Activated naive CD8-positive, alpha-beta T cell treated with anti-CD3 and anti-CD28 coated beads, Interleukin-2, amount 50 U/mL, for 16 hours (primary cell): ENCODE measurements around the gene DPF3.

Source experiments
- DNase-seq: peaks from one replicate; pipeline ENCODE4 v3.0.0-alpha.2; 2020; ENCODE audit warnings: low read depth, low spot score

DPF3 gene

GRCh38 chr14:72617391-72618031, 276.4 kb downstream of the DPF3 start:
- DNase-seq = no peak

GRCh38 chr14:72616811-72617210, 277.1 kb downstream of the DPF3 start:
- DNase-seq = no peak

DNA sequence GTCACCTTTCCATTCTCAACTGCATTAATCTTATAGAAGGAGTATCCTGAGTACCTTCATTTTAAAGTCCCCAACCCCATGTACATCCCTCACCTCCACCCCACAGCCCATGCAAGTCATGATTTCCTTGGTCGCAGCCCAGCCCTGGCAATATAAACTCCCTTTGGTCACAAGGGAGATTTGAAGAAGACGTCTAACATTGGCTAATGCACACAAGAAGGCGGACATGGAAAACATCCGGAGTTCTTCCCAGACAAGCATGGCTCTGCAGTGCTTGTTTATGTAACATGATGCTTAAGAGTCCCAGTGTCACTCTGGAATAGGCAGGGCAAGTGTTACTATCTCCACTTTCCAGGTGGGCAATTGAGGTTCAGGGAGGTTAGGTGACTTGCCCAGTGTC, 277.6 kb downstream of the DPF3 start:
- no peak for DNase-seq

DNA sequence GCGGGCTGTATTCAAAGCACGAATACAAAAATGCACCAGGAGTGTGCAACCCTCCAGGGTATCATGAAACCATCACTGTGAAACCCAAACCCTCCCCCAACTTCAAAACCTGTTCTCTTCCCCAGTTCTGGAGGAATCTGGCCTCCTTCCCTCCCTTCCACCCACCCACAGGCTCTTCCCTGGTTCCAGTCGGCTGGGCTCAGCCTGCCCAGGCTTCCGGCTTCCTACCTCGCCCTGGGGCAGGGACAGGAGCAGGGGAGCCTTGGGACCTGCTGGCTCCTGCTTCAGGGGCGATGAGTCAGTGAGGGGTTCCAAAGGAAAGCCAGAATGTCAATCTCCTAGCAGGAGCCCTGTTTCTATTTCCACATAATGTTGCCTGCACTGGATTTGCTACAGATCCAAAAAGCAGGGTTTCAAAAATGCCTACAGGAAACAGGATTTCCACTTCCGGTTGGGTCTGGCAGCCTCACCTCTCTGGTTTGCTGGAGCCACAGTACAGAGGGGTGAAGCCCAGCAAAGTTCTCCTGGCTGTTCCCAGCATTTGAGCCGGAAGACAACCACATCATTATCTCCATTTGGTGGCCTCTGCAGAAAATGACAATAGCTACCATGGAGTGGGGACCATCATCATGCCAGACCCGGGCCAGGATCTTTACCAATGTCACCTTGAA, 278.3 kb downstream of the DPF3 start:
- DNase-seq = no peak

DNA sequence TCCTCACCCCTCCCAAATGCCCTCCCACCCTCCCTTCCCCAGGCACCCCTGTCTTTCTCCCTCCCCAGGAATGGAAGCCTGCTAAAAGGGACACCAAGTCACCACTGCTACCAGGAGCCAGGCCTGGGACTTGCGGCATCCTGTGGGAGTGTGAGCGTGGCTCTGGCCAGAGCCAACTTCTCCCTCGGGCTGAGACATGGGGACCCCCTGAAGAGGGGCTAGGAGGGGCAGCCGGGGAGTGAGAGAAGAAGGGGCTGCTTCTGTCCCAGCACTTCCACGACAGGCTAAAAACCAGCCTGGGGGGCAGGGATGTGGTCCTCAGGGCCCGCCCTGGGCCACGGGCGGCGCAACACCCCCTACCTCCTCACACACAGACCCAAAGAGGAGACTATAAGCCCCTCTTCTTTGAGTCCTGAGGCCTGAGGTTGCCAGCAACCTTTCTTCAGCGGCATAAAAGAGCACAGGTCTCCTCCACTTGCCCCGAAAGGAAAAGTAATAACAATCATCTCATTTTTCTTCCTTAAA, 278.9 kb downstream of the DPF3 start:
- DNase-seq = no peak

GRCh38 chr14:72614365-72614764, 279.5 kb downstream of the DPF3 start:
- DNase-seq = no peak

GRCh38 chr14:72613975-72614319, 280.0 kb downstream of the DPF3 start:
- DNase-seq = no peak

DNA sequence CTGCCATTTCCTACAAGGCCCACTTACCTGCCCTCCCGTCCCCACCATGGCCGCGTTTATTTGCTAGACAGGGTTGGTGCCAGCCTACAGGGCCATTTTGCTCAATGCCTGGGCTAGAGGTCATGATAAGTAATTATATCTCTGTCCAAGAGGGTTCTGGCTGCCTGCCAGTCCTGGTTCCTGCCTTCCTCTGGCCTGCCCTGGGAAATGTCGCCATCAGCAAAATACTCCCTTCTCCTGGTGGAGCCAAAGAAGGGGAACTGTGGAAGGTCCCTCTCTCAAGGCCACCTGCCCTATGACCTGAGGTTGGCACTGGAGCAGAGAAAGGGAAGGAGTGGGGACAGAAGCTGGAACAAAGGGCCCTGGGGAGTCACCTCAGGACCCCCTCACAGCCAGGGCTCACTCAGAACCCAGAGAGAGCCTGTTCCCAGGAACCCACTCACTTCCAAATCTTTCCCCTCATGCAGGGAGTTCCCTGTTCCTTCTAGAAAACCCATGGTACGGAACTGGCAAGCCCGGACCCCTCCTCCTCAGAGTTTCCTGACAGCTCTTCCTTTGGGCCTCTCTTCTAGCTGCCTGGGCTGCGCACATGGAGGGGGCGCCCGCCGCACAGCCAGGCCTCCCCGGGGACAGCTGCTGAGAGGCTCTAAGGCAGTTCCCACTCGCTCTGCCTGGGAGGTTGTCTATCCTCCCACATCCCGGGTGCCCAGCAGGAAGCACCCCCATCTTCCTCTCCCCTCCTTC, 280.5 kb downstream of the DPF3 start:
- DNase-seq = no peak

DNA sequence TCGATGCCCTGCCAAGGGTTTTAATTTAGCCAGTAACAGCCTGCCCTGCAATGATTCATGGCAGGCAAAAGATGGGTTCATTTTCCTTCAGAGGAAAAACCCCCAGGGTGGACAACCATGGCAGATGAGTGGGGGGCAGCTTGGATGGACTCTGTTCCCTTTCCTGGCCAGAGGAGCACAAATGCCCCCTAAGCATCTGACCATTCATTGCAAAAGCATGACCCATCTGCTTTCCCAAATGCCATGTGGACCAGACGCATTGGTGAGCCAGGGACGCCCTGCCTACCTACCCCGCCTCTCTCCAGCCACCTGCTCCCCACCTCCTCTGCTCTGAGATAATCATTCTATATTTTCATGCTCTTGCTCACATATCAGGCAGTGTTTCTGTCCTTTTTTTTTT, 281.9 kb downstream of the DPF3 start:
- no peak for DNase-seq

DNA sequence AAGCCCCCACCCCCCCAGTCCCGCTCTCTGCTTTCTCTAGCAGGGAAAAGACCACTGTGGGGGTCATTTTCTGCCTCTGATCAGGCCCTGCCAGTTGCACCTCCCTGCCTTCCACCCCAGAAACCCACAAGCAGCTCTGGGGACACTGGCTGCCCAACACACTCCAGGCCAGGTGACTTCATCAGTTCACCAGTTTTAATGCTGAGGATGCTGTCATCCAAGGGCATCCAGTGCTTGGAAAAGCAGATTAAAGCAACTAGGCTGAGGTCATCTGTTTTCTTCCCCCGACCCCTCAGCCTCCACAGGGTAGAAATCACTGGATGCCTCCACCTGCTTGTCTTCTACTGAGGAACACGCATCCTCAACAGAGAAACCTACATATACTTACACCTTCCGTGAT, 282.4 kb downstream of the DPF3 start:
- no peak for DNase-seq

DNA sequence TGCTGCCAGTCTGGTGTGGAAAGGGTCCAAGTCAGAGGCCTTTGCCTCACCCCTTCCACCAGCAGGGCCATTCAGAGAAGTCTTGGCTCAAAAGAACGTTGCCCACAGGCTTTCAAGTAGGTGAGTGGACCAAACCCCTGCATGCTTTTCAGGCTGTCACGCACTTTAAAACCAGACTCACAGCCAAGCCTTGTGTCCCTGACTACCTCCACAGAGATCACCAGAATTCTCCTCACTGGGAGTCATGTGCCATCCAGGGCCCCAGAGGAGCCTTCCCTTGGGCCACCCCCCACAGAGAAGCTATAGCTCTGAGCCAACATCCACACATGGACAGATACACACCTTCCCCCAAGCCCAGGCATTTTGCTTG, 283.1 kb downstream of the DPF3 start:
- DNase-seq = no peak

- no peak for DNase-seq
Measured at GRCh38 chr14:72610096-72610830, 283.6 kb downstream of the DPF3 start.

- DNase-seq = no peak
Measured at GRCh38 chr14:72609205-72609916, 284.5 kb downstream of the DPF3 start.

DNA sequence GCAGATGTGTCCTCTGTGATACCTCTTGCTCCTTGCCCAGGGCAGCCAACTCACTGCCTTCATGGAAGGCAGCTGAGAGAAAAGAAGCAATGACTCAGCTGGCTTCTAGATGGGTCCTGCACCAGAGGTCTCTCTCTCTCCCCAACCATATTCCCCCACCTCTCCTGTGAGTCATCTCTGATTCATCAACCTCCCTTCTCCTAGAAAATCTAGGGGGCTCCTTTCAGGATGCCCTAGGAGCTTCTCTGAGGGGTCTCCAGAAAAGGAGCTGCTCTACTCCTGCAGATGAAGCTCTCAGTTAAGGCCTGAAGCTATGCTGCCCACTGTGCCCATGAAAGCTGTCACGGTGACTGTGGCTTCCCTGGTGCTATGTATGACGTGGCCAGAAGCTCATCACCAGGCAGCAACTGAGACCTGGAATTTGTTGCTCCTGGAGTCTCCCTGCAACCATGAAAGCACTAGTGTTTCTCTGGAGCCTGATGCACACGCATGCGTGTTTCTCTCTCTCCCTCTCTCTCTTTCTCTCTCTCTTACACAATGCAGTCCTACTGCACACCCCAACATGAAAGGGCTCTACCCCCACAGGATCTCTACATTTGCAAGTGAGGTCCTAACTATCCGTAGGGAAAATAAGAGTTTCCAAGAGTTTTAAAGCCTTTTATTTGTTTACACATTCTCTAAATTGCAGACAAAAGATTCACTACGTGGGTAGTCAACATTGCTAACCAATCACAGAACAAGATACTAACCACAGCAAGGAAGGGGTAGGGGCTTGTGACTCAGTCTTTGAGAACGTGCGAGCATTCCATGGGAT, 285.3 kb downstream of the DPF3 start:
- DNase-seq = no peak

GRCh38 chr14:72607386-72608130, 286.3 kb downstream of the DPF3 start:
- no peak for DNase-seq

GRCh38 chr14:72606879-72607278, 287.0 kb downstream of the DPF3 start:
- no peak for DNase-seq

DNA sequence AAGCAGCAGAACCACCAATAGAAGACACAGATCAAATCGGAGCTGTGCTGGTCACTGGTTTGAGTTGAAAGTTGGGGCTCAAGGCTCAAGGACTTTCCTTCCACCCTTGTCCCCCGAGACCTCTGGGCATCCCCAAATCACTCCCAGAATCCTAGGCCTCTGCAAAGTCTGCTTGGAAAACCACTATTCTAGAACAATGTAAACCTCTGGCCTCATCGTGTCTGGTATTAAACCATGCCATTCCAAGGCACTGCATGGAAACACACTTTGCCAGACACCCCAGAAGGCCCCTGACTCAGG, 288.0 kb downstream of the DPF3 start:
- no peak for DNase-seq

DNA sequence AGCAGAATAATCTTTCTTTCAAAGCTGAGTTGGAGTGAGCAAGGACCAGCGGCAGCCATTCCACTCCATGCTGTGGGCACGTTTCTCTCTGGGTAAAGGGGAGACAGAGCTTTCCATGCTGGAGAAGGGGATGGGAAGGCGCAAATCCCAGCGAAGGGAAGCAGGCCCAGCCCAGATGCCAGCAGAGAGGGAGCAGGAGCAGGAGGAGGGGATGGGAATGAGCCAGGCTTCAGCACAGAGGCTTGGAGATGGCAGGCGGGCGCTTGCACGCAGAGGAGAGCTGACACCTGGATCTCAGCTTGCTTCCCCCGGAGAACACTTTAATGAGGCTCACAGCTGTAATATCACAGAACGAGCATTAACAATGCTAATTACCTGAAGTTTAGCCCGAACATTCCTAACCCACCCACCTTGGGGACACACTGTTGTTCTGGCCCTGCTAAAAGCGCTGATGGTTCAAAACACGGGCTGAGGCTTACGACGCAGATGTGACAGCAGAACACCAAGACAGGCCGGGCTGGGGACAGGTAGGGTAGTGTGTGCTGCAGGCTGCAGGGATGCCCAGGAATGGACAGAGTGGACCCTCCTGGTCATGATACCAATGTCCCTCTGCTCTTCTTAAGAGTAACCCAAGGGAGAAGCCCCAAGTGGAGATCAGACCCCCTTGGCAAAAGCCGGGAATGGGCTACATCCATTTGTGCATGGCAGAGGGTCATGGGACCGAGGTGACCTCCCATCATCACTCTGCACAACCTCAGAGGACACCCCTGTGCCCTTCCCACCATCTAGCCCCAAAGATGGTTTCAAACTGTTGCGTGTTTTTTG, 288.6 kb downstream of the DPF3 start:
- no peak for DNase-seq

- DNase-seq = no peak
Measured at GRCh38 chr14:72604133-72604532, 289.8 kb downstream of the DPF3 start.
